SU-DHL-6 (cell line): ENCODE data around the gene ACTL10.

Experiments used
- EZH2phosphoT487 ChIP-seq: fragments of 200-600 bp; sonication (generic), shearing (Covaris generic); conservative IDR thresholded peaks from 2 replicates; pipeline ENCODE4 v1.6.1; 2018; ENCODE audit warnings: mild to moderate bottlenecking, antibody characterized with exemption, low read length, moderate library complexity, mixed read lengths
- TF ChIP-seq, protein P1 (sequence below): fragments of 200-600 bp; sonication (generic); IDR thresholded peaks from one replicate; pipeline ENCODE4 v1.5.1; 2017; ENCODE audit warnings: antibody characterized with exemption, mild to moderate bottlenecking, low read length, moderate library complexity; ENCODE audit not compliant: insufficient read depth, poor library complexity, severe bottlenecking

- TF ChIP-seq, protein P1, sequence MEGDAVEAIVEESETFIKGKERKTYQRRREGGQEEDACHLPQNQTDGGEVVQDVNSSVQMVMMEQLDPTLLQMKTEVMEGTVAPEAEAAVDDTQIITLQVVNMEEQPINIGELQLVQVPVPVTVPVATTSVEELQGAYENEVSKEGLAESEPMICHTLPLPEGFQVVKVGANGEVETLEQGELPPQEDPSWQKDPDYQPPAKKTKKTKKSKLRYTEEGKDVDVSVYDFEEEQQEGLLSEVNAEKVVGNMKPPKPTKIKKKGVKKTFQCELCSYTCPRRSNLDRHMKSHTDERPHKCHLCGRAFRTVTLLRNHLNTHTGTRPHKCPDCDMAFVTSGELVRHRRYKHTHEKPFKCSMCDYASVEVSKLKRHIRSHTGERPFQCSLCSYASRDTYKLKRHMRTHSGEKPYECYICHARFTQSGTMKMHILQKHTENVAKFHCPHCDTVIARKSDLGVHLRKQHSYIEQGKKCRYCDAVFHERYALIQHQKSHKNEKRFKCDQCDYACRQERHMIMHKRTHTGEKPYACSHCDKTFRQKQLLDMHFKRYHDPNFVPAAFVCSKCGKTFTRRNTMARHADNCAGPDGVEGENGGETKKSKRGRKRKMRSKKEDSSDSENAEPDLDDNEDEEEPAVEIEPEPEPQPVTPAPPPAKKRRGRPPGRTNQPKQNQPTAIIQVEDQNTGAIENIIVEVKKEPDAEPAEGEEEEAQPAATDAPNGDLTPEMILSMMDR = no peak
- no peak for TF ChIP-seq EZH2phosphoT487
Measured at GRCh38 chr20:33627577-33628216, 39.0 kb upstream of the ACTL10 start.
